Measurements from ENCODE around the gene LYRM7.
A peak's percentile ranks its signal among the peaks of the same experiment; 100 is the strongest.
"Not testable (repeated sequence)": the region's sequence is repeated elsewhere in the genome, so short reads cannot be mapped to it uniquely, and the experiment has no call there.

LYRM7 gene

DNA sequence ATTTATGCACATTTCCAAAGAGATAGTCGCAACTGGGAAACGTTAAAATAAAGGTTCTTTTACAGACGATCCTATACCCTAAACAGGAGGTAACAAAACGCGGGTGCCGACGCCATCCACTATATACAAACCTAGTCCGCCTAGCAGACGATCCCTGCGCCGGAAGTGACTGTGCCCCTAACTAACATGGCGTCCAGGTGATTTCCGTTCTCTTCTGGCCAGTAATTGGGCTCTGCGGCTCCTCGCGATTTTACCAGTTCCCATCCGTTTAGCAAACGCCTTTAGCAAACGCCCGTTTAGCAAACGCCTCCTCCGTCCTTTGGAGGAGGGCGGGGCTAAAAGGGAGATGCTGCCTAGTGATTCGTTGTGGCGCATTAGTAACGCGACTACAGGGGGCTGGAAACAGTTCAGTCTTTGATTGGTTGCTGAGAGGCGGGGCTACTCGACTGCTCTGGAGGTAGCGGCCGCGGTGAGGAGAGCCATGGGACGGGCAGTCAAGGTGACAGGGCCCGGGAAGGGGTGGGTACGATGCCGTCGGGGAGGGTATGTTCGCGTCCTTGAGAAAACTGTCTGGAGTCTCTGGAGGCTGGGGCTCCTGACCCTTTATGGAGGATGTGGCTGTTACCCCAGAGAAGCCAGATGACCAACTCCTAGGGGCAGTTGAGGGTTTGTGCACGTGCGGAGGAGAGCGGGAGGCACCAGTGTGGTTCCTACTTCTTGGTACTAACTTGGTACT lies at the start of gene LYRM7:
Gene LYRM7 (plus strand): TSS at position 405 of the 736 bp plus-strand sequence. CDS start 77 bp downstream, at position 482.
- peak; percentile 99 for DNase-seq

- not testable (repeated sequence) for DNase-seq
These were observed 43.5 kb upstream of the LYRM7 start for GRCh38 chr5:131127244-131127643.

DNA sequence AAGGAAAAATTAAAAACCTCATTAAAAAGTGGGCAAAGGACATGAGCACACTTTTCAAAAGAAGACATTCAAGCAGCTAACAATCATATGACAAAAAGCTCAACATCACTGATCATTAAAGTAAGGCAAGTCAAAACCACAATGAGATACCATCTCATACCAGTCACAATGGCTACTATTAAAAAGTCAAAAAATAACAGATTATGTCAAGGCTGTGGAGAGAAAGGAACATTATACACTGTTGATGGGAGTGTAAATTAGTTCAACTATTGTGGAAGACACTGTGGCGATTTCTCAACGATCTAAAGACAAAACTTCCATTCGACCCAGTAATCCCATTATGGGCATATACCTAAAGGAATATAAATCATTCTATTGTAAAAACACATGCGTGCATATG lies 41.4 kb upstream of the LYRM7 start:
- DNase-seq: no peak

GRCh38 chr5:131133091-131133490 lies 37.7 kb upstream of the LYRM7 start:
- not testable (repeated sequence) for DNase-seq

DNA sequence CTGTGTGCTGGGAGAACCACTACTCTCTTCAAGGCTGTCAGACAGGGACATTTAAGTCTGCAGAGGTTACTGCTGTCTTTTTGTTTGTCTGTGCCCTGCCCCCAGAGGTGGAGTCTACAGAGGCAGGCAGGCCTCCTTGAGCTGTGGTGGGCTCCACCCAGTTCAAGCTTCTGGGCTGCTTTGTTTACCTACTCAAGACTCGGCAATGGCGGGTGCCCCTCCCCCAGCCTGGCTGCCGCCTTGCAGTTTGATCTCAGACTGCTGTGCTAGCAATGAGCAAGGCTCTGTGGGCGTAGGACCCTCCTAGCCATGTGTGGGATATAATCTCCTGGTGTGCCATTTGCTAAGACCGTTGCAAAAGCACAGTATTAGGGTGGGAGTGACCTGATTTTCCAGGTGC lies 32.3 kb upstream of the LYRM7 start:
- DNase-seq: not testable (repeated sequence)

GRCh38 chr5:131139321-131139720 lies 31.4 kb upstream of the LYRM7 start:
- DNase-seq: no peak

- DNase-seq: no peak
These were observed 27.6 kb upstream of the LYRM7 start for GRCh38 chr5:131142970-131143617.

GRCh38 chr5:131147258-131147657 lies 23.5 kb upstream of the LYRM7 start:
- DNase-seq: no peak

DNA sequence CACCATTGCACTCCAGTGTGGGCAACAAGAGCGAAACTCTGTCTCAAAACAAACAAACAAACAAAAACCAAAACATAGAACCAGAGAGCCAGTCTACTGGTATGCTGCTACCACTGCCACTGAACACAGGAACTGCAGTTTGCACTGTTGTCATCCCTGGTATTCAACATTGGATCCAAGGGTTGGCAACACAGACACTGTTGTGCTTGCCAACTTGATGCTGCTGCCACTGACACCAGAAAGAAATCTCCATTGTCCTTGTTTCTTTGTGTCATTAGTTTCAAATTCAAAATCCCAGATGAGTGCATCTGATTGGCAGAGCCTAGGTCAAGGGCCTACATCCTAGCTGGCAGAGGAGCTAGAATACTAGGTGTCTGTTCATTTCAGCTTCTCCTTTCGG lies 21.9 kb upstream of the LYRM7 start:
- no peak for DNase-seq

DNA sequence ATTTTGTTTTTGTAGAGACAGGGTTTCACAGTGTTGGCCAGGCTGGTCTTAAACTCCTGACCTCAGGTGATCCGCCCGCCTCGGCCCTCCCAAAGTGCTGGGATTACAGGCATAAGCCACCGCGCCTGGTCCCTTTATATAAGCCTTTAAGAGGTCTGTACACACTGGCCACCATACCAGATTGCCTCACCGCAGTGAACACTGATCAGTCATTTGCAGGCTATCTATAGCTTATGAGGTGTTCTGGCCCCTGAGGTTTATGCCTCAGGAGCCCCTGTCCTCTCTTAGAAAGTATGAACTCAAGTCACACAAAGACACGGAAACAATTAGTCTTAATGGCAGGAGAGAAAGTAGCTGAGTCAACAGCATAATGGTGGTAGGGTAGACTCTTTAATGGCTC lies 20.3 kb upstream of the LYRM7 start:
- no peak for DNase-seq

DNA sequence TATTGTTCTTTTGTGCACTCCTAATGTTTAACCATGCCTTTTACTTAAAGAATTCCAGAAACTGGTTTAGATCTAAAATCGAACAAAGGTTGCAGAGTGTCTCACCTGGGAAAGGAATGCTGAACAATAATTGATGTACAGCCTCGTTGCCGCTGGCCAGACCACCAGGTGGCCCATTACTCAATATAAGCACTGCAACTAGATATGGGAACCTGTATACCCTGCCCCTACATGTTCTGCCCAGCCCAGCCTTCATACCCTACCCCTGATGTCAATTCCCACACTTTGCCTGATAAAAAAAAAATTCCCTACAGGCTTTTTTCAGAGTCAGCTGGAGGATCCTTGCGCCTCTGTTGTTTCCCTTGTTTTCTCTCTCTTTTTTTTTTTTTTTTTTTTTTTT lies 19.5 kb upstream of the LYRM7 start:
- no peak for DNase-seq

DNA sequence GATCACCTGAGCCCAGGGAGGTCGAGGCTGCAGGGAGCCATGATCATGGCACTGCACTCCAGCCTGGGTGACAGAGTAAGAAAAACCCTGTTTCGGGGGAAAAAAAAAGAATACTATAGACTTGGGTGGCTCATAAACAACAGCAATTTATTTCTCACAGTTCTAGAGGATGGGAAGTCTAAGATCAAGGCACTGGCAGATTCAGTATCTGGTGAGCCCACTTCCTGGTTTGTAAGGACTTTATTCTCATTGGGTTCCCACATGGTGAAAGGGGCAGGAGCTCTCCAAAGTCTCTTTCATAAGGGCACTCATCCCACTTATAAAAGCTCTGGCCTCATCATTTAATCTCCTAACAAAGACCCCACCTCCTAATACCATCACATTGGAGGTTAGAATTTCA lies 14.4 kb upstream of the LYRM7 start:
- no peak for DNase-seq

DNA sequence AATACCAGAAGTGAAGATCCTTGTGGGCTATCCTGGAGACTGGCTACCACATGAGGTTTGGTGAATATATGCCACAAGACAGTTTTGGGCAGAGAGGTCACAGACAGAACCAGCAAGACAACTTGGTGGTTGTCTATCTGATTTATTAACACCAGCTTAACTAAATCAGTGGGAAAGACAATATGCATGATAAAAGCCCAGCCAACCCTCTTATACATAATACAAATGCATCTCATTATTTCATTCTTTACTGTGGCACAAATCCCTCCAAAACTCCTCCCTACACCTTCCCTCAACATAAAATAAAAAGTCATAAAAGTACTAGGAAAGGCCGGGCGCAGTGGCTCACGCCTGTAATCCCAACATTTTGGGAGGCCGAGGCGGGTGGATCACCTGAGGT lies 13.8 kb upstream of the LYRM7 start:
- no peak for DNase-seq

DNA sequence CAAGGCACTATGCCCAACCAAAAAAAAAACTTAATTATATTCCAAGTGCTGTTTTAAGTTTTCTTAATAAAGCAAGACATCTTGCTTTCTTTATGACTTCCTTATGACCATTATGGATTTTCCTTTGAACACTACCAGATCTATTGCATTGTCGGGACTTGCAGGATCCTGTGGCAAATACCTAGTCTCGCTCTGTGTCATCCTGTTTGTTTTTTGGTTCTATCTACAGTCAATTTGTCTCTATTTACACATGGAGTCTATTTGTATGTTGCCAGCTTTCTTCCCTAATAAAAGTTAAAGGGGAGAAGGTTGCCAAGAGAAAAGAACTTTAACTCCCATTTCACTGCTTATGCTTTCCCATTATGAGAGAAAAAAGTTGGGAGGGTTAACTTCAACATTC lies 10.6 kb upstream of the LYRM7 start:
- DNase-seq: no peak

- DNase-seq: no peak
These were observed 7.2 kb upstream of the LYRM7 start for GRCh38 chr5:131163276-131164119.

GRCh38 chr5:131164191-131165118 lies 6.3 kb upstream of the LYRM7 start:
- no peak for DNase-seq

DNA sequence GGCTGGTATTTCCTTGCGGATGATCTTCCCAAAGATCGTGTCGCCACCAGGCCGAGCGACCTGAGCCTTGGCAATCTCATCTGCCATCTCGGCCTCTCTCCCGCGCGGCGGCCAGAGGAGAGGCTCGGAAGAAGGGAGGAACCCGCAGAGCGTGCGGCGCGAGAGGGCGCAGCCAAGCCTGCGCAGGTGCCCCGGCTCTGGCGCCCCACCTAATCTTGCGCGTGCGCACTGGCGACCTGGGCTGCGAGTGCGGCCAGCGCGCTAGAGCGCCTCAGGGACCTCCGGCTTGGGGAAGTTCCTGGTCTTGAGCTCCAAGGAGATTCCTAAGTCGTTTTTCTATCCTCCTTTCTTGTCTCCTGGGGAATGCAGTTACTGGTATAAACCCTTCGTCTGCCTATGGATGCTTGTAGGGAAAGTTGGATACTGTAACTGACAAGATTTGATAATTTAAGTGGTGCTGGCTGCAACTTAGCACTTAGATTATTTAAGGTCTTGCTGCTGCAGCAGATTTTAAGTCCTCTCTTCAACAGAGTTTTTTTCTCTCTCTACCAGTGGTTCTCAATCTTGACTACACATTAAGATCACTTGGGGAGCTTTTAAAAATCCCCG lies 5.5 kb upstream of the LYRM7 start, which contains the start of gene HINT1:
Gene HINT1 (minus strand): TSS at position 138 of the 609 bp plus-strand sequence. CDS start 51 bp downstream, at position 87.
- peak; percentile 53 for DNase-seq

- DNase-seq: no peak
These were observed 3.1 kb upstream of the LYRM7 start for GRCh38 chr5:131167615-131168014.

DNA sequence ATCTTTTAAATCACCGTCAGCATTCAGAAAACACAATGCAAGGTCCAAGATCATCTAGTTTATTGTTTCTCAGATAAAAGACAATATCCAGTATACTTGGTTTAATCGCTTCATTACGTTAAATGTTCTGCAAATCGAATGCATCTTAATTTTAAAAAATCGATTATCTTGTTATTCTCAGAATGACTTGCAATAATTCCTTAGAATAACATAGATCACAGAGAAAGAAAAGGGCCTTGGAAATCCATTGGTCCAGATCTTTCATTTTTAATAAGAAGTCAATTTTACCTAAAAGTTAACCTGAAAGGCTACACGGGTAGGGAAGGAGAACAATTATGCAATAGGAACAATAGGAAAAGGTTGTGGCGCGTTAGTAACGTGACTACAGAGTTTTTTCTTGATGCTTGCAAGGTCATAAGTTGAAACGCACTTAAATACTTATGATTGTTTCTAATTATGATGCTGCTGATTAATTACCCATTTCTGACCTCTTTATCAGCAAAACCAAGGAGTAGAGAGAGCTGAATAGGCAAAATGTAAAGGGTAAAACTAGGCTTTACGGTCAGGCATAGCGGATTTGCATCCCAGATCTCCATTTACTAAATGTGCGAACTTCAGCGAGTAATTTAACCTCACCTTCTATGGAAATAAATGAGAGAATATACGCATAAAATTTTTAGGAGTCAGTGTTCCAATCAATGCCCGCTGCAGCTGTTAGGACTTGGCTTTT lies 769 bp upstream of the LYRM7 start:
- DNase-seq: no peak

GRCh38 chr5:131171276-131171810 lies 599 bp downstream of the LYRM7 start:
- no peak for DNase-seq

GRCh38 chr5:131180407-131180806 lies 9.7 kb downstream of the LYRM7 start:
- DNase-seq: no peak

All from NCI-H1694 (cell line).